WTC11 (cell line): Measurements from ENCODE around the gene VEZF1. TPM values are rescaled to one million over a fixed set of nuclear protein-coding genes. Genes with fewer than 3 reads are reported as not detected.
A peak's percentile ranks its signal among the peaks of the same experiment; 100 is the strongest.

Source experiments
- ATAC-seq: fragments of 200-7000 bp; cut with Tn5 transposase; 2 replicates; pipeline ENCODE4 v1.10.0; 2021; ENCODE audit warnings: mild to moderate bottlenecking, moderate library complexity
- CTCF ChIA-PET: fragments of 300-600 bp; sonication (Branson Sonifier 250); formaldehyde crosslinking; loops from one replicate; lab custom pipeline; 2021; ENCODE audit warnings: antibody characterized with exemption; lab: Charles Lee
- POLR2A ChIA-PET: fragments of 350-600 bp; sonication (Branson Sonifier 250); formaldehyde crosslinking; loops from one replicate; lab custom pipeline; 2021; ENCODE audit warnings: antibody characterized with exemption; lab: Charles Lee
- DNase-seq: peaks from one replicate; pipeline ENCODE4 v3.0.0; 2021; ENCODE audit warnings: low spot score
- H3K27ac Mint-ChIP-seq: 2 replicates; pipeline ENCODE4 v1.8.0; 2021; ENCODE audit warnings: mixed read lengths
- H3K27me3 Mint-ChIP-seq: 2 replicates; pipeline ENCODE4 v1.8.0; 2021; ENCODE audit warnings: low read depth, mild to moderate bottlenecking, moderate library complexity, mixed read lengths
- H3K36me3 Mint-ChIP-seq: 2 replicates; pipeline ENCODE4 v1.8.0; 2021; ENCODE audit warnings: mixed read lengths
- H3K4me1 Mint-ChIP-seq: 2 replicates; pipeline ENCODE4 v1.8.0; 2022; ENCODE audit warnings: mixed read lengths
- H3K4me3 Mint-ChIP-seq: 2 replicates; pipeline ENCODE4 v1.8.0; 2021; ENCODE audit warnings: mild to moderate bottlenecking, moderate library complexity, mixed read lengths
- H3K9me3 Mint-ChIP-seq: 2 replicates; pipeline ENCODE4 v1.8.0; 2021; ENCODE audit warnings: mixed read lengths
- CREB1 ChIP-seq: sonication (generic); formaldehyde crosslinking; IDR thresholded peaks from 2 replicates; pipeline ENCODE4 v1.8.0; 2023; ENCODE audit warnings: mild to moderate bottlenecking, missing genetic modification reagents
- FOXK1 ChIP-seq: sonication (generic); formaldehyde crosslinking; IDR thresholded peaks from 2 replicates; pipeline ENCODE4 v1.8.0; 2022; ENCODE audit warnings: mild to moderate bottlenecking, moderate library complexity, missing genetic modification reagents
- GABPB1 ChIP-seq: sonication (generic); formaldehyde crosslinking; IDR thresholded peaks from 2 replicates; pipeline ENCODE4 v1.8.1; 2023; ENCODE audit warnings: mild to moderate bottlenecking, missing genetic modification reagents
- IRF2 ChIP-seq: sonication (generic); formaldehyde crosslinking; IDR thresholded peaks from 2 replicates; pipeline ENCODE4 v1.8.0; 2022; ENCODE audit warnings: low read depth, missing genetic modification reagents, borderline replicate concordance
- JAZF1 ChIP-seq: fragments of 250-450 bp; sonication (Bioruptor Pico); IDR thresholded peaks from 2 replicates; pipeline ENCODE4 v1.9.0; 2021; ENCODE audit warnings: moderate library complexity, mild to moderate bottlenecking, inconsistent platforms
- JUN ChIP-seq: sonication (generic); formaldehyde crosslinking; IDR thresholded peaks from 2 replicates; pipeline ENCODE4 v1.8.0; 2023; ENCODE audit warnings: mild to moderate bottlenecking, missing genetic modification reagents
- KAT7 ChIP-seq: sonication (generic); formaldehyde crosslinking; IDR thresholded peaks from 2 replicates; pipeline ENCODE4 v1.8.1; 2023; ENCODE audit warnings: missing genetic modification reagents, mild to moderate bottlenecking, borderline replicate concordance
- NFE2L1 ChIP-seq: sonication (generic); formaldehyde crosslinking; IDR thresholded peaks from 2 replicates; pipeline ENCODE4 v1.8.1; 2023; ENCODE audit warnings: missing genetic modification reagents
- NFYB ChIP-seq: sonication (generic); formaldehyde crosslinking; conservative IDR thresholded peaks from 2 replicates; pipeline ENCODE4 v1.8.0; 2022; ENCODE audit warnings: low read depth, missing genetic modification reagents
- OVOL2 ChIP-seq: fragments of 250-450 bp; sonication (Bioruptor Pico); IDR thresholded peaks from 2 replicates; pipeline ENCODE4 v1.9.0; 2021; ENCODE audit warnings: mild to moderate bottlenecking, borderline replicate concordance
- TEAD4 ChIP-seq: sonication (generic); formaldehyde crosslinking; IDR thresholded peaks from 2 replicates; pipeline ENCODE4 v1.8.0; 2022; ENCODE audit warnings: mild to moderate bottlenecking, missing genetic modification reagents
- ZNF317 ChIP-seq: sonication (generic); formaldehyde crosslinking; IDR thresholded peaks from 2 replicates; pipeline ENCODE4 v1.8.1; 2023; ENCODE audit warnings: low read depth, mild to moderate bottlenecking, moderate library complexity, missing genetic modification reagents, borderline replicate concordance
- ZNF671 ChIP-seq: fragments of 250-450 bp; sonication (Bioruptor Pico); IDR thresholded peaks from 2 replicates; pipeline ENCODE4 v1.8.0; 2021; ENCODE audit warnings: mild to moderate bottlenecking
- total RNA-seq: library from RNA; stranded (reverse); gene quantifications from 3 replicates; pipeline ENCODE4 v1.2.3, GENCODE V29; 2021
- TF ChIP-seq, protein P1 (sequence below): sonication (generic); formaldehyde crosslinking; conservative IDR thresholded peaks from 2 replicates; pipeline ENCODE4 v1.8.1; 2023; ENCODE audit warnings: mild to moderate bottlenecking, low read depth, missing genetic modification reagents, moderate library complexity
- TF ChIP-seq, protein P2 (sequence below): sonication (generic); formaldehyde crosslinking; conservative IDR thresholded peaks from 2 replicates; pipeline ENCODE4 v1.8.1; 2022; ENCODE audit warnings: mild to moderate bottlenecking, missing genetic modification reagents
- TF ChIP-seq, protein P3 (sequence below): sonication (generic); formaldehyde crosslinking; IDR thresholded peaks from 2 replicates; pipeline ENCODE4 v1.8.0; 2022; ENCODE audit warnings: mild to moderate bottlenecking, missing genetic modification reagents
- TF ChIP-seq, protein P4 (sequence below): sonication (generic); formaldehyde crosslinking; IDR thresholded peaks from 2 replicates; pipeline ENCODE4 v1.8.1; 2023; ENCODE audit warnings: mild to moderate bottlenecking, moderate library complexity, missing genetic modification reagents
- TF ChIP-seq, protein P5 (sequence below): fragments of 250-450 bp; sonication (Bioruptor Pico); IDR thresholded peaks from 2 replicates; pipeline ENCODE4 v1.9.0; 2021; ENCODE audit warnings: mild to moderate bottlenecking
- TF ChIP-seq, protein P6 (sequence below): sonication (generic); formaldehyde crosslinking; IDR thresholded peaks from 2 replicates; pipeline ENCODE4 v1.8.1; 2022; ENCODE audit warnings: mild to moderate bottlenecking, missing genetic modification reagents, moderate library complexity, borderline replicate concordance

The VEZF1 gene
- total RNA-seq, 1 experiment from 2014 or later: 43.3 TPM

DNA sequence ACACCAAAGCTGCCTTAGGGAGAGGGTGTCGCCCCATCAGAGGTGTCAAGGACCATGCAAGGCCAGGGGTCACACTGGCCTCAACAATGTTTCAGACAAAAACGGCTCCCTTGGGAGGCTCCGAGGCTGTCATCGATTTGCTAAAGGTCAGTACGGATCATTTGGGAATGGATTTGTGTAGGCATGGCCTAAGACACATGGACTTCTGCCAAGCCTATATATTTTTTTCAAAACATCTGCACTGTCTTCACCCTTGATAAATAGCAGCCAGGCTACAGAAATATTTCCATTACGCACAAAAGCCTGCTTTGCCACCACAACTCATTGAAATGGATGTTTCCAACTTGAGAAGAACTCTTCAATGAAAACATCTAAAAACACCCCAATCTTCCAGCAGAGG is 43.1 kb downstream of the VEZF1 start:
- Mint-ChIP-seq H3K9me3 (no peaks in the 10 kb centered on the region), H3K36me3 (no peaks in the 10 kb centered on the region), H3K27ac (peak overlapping the region; percentile 10; the same call in 1 of the 2 replicates), H3K4me1 (peaks cover 35% of the 10 kb centered on the region), H3K27me3 (no peaks in the 10 kb centered on the region)
- POLR2A ChIA-PET: no interaction called here
- CTCF ChIA-PET: no interaction called here
- no peak for ATAC-seq
- TF ChIP-seq GABPB1 (CRISPR knock-in tag) (no peak), FOXK1 (no peak), JUN (CRISPR knock-in tag) (no peak), OVOL2 (CRISPR knock-in tag) (no peak), ZNF671 (no peak), ZNF317 (CRISPR knock-in tag) (no peak), NFE2L1 (CRISPR knock-in tag) (no peak), TEAD4 (CRISPR knock-in tag) (no peak), CREB1 (no peak)
- TF ChIP-seq, protein P1, sequence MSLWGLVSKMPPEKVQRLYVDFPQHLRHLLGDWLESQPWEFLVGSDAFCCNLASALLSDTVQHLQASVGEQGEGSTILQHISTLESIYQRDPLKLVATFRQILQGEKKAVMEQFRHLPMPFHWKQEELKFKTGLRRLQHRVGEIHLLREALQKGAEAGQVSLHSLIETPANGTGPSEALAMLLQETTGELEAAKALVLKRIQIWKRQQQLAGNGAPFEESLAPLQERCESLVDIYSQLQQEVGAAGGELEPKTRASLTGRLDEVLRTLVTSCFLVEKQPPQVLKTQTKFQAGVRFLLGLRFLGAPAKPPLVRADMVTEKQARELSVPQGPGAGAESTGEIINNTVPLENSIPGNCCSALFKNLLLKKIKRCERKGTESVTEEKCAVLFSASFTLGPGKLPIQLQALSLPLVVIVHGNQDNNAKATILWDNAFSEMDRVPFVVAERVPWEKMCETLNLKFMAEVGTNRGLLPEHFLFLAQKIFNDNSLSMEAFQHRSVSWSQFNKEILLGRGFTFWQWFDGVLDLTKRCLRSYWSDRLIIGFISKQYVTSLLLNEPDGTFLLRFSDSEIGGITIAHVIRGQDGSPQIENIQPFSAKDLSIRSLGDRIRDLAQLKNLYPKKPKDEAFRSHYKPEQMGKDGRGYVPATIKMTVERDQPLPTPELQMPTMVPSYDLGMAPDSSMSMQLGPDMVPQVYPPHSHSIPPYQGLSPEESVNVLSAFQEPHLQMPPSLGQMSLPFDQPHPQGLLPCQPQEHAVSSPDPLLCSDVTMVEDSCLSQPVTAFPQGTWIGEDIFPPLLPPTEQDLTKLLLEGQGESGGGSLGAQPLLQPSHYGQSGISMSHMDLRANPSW (CRISPR knock-in tag): no peak
- TF ChIP-seq, protein P2, sequence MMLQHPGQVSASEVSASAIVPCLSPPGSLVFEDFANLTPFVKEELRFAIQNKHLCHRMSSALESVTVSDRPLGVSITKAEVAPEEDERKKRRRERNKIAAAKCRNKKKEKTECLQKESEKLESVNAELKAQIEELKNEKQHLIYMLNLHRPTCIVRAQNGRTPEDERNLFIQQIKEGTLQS (CRISPR knock-in tag): no peak
- TF ChIP-seq, all 79 proteins: peak for 0
- no peak overlapping the region for H3K4me3 Mint-ChIP-seq
- DNase-seq: no peak

DNA sequence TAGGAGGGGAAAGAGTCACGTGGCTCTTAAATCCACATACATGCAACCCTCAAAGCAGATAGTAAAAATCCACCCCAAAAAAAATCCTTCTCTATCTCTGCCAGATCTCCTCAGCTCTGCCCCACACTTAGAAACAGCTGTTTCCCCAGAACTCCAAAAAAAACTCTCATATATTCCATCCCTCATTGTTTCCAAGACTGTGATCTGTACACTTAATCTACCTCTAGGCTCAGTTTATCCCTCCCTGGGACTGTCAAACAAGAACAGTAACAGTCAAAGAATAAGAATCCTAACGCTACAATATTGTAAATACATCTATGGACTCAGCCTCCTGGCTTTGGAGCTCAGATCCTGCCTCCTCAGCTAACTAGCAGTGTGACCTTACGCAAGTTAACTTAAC is 44.4 kb downstream of the VEZF1 start:
- no peak for TF ChIP-seq NFYB (CRISPR knock-in tag)
- TF ChIP-seq ZNF671: no peak
- TF ChIP-seq, protein P3, sequence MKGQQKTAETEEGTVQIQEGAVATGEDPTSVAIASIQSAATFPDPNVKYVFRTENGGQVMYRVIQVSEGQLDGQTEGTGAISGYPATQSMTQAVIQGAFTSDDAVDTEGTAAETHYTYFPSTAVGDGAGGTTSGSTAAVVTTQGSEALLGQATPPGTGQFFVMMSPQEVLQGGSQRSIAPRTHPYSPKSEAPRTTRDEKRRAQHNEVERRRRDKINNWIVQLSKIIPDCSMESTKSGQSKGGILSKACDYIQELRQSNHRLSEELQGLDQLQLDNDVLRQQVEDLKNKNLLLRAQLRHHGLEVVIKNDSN (CRISPR knock-in tag): no peak
- TF ChIP-seq IRF2 (CRISPR knock-in tag): no peak
- TF ChIP-seq GABPB1 (CRISPR knock-in tag): no peak
- TF ChIP-seq, protein P4, sequence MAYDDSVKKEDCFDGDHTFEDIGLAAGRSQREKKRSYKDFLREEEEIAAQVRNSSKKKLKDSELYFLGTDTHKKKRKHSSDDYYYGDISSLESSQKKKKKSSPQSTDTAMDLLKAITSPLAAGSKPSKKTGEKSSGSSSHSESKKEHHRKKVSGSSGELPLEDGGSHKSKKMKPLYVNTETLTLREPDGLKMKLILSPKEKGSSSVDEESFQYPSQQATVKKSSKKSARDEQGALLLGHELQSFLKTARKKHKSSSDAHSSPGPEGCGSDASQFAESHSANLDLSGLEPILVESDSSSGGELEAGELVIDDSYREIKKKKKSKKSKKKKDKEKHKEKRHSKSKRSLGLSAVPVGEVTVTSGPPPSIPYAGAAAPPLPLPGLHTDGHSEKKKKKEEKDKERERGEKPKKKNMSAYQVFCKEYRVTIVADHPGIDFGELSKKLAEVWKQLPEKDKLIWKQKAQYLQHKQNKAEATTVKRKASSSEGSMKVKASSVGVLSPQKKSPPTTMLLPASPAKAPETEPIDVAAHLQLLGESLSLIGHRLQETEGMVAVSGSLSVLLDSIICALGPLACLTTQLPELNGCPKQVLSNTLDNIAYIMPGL: no peak
- no peak for TF ChIP-seq JAZF1 (CRISPR knock-in tag)
- no peak for TF ChIP-seq KAT7 (CRISPR knock-in tag)
- TF ChIP-seq, protein P5, sequence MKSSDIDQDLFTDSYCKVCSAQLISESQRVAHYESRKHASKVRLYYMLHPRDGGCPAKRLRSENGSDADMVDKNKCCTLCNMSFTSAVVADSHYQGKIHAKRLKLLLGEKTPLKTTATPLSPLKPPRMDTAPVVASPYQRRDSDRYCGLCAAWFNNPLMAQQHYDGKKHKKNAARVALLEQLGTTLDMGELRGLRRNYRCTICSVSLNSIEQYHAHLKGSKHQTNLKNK (CRISPR knock-in tag): no peak
- TF ChIP-seq, protein P6, sequence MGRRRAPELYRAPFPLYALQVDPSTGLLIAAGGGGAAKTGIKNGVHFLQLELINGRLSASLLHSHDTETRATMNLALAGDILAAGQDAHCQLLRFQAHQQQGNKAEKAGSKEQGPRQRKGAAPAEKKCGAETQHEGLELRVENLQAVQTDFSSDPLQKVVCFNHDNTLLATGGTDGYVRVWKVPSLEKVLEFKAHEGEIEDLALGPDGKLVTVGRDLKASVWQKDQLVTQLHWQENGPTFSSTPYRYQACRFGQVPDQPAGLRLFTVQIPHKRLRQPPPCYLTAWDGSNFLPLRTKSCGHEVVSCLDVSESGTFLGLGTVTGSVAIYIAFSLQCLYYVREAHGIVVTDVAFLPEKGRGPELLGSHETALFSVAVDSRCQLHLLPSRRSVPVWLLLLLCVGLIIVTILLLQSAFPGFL (CRISPR knock-in tag): no peak
- H3K36me3 Mint-ChIP-seq: no peaks in the 10 kb centered on the region
- H3K27me3 Mint-ChIP-seq: no peaks in the 10 kb centered on the region
- ChIA-PET POLR2A (no interaction called here), CTCF (interaction anchor here (1.2 to 1.6 kb wide), 2 partner anchors 11 to 51 kb away, joined by 4 read pairs; no protein-coding TSS in a partner anchor)
- ATAC-seq: no peak
- no peak overlapping the region for H3K4me3 Mint-ChIP-seq
- no peak overlapping the region for H3K27ac Mint-ChIP-seq
- no peaks in the 10 kb centered on the region for H3K9me3 Mint-ChIP-seq
- no peak for DNase-seq
- peaks cover 30% of the 10 kb centered on the region for H3K4me1 Mint-ChIP-seq
